Activated T-cell treated with anti-CD3 and anti-CD28 coated beads, Interleukin-2, amount 50 U/mL, for 1 hour (primary cell): ENCODE measurements around the gene TGM1.
"Not testable (repeated sequence)": the region's sequence is repeated elsewhere in the genome, so short reads cannot be mapped to it uniquely, and the experiment has no call there.

ENCODE experiments used
- DNase-seq: peaks from one replicate; pipeline ENCODE4 v3.0.0-alpha.2; 2020

The TGM1 gene

DNA sequence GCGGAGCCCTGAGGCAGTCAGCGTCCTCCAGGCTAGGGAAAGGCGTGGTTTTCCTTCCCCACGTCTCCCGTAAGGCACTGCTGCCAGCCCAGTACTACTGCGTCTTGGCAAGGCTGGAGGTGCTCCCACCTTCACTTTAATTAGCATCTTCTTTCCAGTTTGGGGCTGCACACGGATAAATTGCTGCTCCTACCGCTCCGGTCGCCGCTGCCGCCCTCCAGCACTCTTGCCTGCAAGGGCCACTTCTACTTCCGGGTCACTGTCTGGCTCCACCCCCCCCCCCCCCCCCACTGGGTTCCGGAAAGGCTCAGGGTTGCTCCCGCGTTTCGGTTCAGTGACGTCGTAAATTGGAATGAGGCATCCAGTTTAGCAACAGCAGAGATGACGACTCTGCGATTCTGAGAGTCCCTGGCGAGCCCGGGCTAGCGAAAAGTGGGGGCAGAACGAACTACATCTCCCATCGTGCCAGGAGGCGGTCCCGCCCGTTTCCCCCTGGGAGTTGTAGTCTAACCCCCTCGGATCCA is 30.8 kb downstream of the TGM1 start, which contains the start of gene NEDD8:
Gene NEDD8 (minus strand): TSS at position 247 of the 524 bp plus-strand sequence. CDS start 100 bp downstream, at position 147.
- DNase-seq, result peak; percentile 88

DNA sequence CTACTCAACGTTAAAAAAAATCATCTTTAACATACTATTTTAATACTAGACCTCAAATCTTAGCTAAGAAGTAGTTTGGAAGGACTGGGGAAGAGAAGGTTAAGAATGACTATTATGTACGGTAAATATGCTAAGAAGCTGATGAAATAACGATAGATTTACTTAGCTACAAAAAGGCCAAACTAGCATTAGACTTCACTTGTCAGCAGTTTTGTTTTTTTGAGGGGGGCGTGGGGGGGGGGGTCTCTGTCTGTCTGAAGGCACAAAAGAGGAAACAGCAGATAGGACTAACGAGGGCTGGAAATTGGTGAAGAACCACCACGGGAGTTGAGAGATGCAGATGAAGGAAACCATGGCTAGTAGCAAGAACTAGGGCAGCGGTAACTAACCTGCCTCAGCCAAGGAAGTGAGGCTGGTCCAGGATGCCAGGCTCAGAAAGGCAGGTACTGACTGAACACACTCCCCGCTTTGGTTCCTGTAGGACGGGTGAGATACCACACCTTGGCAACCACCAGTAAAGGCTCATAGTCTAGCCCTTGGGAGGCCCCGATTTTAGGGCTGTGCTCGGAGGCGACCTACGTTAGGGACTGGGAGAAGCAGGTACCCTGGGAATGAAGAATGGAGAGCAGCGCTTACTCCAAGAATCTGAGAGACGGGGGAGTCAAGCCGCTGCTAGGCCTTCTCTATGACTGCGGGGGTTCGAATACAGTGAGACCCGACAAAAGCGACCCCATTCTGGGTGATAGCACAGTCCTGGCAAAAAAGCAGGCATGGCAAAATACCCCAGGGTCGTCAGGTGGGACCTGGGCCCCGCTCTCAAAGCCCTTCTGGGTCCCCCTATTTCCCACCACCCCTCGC is 31.5 kb downstream of the TGM1 start:
- DNase-seq, result no peak

DNA sequence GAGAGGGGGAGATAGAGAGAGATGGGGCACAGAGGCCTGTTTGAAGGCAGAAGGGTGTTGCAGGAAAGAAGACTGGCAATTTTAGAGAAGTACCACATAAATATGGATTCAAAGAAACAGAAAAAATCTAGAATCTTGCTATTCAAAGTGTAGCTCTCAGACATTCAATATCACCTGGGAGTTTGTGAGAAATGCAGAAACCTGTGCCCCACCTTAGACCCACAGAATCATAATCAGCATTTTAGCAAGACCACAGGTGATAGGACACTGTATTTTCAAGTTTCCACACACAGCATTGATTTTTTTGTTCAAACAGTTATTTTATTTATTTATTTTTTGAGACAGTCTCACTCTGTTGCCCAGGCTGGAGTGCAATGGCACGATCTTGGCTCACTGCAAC is 34.1 kb downstream of the TGM1 start:
- no peak for DNase-seq

DNA sequence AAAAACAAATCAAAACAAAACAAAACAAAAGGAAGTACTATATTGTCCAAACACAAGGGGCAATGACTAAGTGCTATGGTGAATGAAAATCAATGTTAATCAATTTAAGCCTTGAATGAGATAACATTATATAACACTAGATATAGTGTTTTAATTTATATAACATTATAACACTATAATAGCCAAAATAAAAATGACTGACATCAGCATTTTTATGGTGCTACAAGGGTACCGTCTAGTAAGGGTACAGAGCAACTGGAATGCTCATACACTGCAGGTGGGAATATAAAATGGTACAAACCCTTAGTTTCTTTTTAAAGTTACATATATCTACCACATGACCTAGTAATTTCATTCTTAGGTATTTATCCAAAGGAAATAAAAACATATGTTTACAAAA is 36.5 kb downstream of the TGM1 start:
- no peak for DNase-seq

DNA sequence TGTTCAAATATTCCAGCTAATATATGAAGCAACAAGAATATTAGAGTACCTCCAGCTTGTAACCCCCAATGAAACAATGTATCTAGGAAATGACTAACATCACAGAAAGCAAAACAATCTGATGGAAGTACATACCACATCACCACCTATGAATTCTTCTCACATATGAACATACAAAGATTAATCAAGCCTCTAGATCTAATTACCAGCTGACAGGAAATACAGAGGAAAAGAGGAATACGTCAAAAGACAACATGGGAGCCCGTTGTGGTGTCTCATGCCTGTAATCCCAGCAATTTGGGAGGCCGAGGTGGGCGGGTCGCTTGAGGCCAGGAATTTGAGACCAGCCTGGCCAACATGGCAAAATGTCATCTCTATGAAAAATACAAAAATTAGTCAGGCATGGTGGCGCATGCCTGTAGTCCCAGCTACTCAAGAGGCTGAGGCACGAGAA is 38.3 kb downstream of the TGM1 start:
- no peak for DNase-seq

DNA sequence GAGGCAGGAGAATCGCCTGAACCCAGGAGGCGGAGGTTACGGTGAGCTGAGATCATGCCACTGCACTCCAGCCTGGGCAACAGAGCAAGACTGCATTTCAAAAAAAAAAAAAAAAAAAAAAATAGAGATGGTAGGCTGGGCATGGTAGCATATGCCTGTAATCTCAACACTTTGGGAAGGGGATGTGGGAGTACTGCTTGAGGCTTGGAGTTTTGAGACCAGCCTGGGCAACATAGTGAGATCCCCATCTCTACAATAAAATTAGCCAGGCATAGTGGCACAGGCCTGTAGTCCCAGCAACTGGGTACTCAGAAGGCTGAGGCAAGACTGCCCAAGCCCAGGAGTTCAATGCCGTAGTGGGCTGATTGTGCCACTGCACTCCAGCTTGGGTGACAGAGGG is 40.0 kb downstream of the TGM1 start:
- DNase-seq, result not testable (repeated sequence)

DNA sequence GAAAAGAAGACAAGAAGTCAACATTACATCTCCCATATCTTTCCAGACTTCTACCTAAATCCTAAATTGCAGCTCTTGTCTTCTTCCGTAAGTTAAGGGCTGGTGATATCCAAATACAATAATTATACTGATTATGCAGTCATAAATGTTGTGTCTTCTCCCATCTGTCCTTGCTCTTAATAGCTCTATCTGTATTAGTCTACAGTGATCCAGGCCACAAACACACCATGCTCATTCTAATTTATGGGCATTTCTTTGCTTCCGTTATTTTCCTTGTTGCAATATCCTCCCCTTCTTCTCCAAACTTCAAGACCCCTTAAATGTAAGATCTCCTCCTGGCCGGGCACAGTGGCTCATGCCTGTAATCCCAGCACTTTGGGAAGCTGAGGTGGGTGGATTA is 43.5 kb downstream of the TGM1 start:
- no peak for DNase-seq

DNA sequence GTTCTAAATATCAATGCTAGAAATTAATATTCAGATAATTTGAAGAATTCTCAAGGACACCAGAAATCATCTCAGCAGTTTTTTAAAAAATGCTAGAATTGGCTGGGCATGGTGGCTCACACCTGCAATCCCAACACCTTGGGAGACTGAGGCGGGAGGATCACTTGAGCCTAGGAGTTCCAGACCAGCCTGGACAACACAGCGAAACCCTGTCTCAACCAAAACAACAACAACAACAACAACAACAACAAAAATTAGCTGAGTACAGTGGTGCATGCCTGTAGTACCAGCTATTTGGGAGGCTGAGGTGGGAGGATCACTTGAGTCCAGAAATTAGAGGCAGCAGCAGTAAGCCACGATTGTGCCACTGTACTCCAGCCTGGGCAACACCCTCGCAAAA is 43.9 kb downstream of the TGM1 start:
- no peak for DNase-seq

DNA sequence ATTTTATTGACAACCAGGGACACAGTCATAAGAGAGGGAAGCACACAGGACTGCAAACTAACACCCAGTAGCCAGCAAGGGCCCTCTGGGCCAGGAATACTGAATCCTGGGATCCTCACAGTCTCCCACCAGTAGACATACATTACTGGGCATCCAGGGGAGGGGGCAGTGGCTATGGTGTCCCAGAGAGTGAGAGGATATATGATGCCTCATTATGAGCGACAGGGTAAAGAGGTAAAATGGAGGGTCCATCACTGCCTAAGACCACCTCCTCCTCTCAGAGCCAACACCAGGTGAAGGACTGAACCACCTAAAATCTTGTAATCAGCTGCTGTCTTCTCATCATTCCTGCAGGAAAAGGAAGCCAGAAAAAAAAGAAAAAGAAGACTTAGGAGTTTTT is 46.1 kb downstream of the TGM1 start:
- not testable (repeated sequence) for DNase-seq

DNA sequence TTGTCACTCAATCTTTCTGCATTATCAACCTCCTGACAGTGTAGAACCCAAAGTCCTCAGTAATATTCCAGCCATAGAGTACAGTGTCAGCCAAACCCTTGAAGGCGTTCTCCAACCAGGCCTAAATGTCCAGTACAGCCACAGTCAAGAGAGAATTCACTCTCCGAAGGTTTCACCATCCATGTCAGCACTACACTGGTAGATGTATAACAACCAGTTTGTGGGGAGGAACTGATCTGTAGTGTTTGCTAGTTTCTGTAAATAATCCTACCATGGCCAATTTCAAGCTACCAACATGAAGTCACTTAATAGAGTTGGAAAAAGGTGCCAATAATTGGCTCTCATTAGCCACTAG is 46.7 kb downstream of the TGM1 start:
- DNase-seq, result no peak

DNA sequence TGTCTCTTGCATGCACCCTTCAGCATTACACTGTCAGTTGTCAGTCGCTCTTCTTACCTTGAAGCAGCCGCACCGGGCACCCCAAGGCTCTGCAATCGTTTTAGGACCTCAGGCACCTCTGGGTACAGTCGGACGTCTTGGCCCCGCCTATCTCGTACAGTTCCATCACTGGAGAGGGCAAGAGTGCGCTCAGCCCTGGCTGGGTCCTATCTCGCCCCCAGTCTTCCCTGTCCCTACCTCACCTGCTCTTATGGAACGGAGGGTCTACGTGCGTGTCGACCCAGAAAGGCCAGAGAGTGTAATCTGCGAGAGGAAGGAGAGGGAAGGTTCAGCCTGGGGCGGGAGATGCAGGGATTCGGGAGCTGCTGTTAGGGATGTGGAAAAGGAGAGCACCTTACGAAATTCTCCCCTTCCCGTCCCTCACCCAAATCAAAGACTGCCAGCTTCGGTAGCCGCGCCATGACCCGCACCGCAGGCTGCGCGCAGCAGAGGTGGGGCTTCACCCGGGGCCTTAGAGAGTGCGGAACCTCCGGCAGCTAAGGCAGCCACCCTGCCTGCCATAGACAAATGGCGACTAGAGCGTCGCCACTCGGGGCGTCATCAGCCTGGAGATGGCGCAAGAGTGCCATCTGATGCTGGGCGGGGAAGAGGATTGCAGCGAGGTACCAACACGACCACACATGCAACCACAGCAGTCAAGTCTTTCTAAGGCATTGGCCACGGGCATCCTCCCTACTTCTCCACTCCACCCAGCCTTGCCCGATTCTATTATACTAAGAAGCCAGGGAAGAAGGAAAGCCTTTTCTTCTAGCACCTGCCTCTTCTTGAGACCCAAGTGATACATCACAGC is 47.3 kb downstream of the TGM1 start, which contains the start of gene MDP1:
Gene MDP1 (minus strand): TSS at position 572 of the 850 bp plus-strand sequence. CDS start 111 bp downstream, at position 461.
- peak; percentile 87 for DNase-seq

DNA sequence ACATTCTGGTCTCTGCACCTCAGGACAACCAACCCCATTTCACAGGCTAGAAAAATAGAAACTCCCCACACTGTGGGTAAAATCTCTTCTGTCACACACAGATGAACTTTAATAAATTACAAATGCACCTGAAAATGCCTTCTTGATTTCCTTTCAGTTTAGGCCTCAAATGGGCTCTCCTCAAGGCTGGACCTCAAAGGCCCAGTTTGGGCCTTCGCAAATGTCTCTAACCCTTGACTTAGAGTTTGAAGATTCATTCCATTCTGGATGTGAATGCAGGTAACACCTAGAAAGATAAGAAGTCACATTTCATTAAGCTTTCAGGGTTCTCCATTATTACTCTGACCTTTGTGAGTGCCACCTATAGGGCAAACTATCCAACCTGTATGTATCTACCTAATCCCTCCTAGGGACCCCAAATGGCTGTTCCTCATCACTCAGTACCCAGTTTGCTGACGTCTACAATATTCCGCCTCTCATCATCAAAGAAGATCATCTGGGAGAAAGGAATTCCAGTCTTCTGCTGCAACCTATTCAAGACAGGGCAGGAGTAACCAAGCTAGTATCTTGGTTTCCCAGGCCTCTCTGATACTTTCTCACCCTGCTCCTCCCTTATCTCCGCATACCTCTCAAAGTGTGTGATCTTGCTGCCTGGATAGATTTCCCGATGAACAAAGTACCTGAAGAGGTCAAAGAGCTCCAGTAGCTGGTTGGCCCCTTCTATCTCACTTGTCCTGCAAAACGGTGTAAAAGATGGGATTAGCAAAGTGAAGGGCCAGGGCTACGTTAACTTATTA is 48.9 kb downstream of the TGM1 start:
- DNase-seq, result no peak

DNA sequence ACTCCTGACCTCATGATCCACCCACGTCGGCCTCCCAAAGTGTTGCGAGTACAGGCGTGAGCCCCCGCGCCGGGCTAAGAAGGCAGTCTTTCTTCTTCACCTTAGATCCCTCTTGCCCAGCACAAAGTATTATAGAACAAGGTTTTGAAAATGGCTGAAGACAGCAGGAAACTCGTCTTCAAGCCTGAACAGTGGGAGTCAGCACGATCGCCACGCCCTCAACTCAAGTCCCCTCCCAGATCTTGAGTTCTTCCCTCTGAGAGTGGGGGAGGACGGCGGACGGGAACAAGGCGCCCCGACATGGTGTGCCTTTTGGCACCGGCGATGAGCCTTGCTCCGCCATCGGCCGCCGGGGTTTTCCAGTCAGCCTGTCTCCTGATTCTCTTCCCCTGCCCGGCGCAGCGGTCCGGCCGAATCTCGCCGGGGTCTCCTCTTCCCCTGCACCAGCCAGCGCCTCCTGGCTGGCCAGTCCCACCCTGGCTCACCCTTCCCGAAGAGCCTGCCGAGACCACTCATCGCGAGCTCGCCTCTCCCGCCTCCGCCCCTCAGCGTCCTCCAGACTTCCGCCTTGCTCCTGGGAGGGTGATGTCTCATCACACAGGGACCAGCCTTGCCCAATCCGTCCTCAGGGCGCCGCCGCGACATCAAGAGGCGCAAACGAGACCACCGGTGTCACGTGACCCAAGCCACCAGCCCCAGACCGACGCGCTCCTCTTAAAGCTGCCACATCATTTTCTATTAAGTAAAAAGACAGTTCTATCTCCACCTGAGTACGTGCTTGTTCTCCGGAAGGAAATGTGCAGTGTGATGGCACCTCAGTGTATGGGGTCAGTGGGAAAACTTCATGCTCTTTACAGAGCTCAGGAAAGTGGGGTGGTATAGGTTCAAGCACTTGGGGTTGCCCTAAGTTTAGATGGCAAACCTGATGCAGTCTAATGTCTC is 49.8 kb downstream of the TGM1 start, which contains the start of gene CHMP4A:
Gene CHMP4A (minus strand): TSS at position 565 of the 942 bp plus-strand sequence. CDS start 49 bp downstream, at position 516.
- DNase-seq, result peak; percentile 91

DNA sequence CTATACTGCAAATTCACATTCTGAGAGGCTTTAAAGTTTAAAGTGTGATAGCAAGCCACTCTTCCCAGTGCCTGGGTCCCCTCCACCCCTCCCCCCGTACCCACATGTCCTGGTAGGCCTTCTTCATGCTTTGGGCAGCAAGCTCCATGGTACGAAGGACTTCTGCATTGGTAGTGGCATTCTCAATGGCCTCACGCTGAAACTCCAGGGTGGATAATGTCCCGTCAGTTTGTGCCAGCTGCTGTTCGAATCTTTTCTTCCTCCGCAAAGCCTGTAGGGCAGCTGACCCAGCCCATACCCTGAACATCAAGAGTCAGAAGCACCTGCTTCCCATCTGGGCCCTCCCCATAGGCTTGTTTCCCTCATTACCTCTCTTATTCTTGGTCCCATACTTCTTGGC is 51.7 kb downstream of the TGM1 start:
- no peak for DNase-seq

DNA sequence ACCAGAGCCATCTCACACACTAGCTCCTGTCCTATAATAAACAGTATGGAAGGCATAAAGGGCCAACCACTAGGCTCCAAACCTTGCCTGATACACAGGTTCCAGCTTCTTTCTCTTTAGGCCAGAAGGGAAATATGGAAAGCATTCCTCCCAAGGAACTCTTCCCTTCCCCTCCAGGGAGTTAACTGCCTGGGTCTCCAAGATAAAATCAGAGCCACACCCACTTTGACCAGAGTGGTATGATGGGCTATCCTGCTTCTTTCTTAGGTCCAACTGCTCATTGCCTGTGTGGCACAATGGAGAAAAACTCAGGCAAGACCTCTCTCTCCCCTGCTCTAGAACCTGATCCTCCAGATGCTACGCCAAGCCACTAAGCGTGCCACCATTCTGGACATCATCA is 55.4 kb downstream of the TGM1 start:
- DNase-seq, result no peak

DNA sequence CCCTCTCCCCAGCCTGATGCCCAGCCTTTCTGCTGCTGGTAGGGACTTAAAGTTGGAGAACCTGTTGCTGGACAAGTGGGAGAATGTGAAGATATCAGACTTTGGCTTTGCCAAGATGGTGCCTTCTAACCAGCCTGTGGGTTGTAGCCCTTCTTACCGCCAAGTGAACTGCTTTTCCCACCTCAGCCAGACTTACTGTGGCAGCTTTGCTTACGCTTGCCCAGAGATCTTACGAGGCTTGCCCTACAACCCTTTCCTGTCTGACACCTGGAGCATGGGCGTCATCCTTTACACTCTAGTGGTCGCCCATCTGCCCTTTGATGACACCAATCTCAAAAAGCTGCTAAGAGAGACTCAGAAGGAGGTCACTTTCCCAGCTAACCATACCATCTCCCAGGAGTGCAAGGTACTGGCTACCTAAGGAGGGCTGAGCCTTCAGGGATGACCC is 55.8 kb downstream of the TGM1 start:
- DNase-seq, result no peak

DNA sequence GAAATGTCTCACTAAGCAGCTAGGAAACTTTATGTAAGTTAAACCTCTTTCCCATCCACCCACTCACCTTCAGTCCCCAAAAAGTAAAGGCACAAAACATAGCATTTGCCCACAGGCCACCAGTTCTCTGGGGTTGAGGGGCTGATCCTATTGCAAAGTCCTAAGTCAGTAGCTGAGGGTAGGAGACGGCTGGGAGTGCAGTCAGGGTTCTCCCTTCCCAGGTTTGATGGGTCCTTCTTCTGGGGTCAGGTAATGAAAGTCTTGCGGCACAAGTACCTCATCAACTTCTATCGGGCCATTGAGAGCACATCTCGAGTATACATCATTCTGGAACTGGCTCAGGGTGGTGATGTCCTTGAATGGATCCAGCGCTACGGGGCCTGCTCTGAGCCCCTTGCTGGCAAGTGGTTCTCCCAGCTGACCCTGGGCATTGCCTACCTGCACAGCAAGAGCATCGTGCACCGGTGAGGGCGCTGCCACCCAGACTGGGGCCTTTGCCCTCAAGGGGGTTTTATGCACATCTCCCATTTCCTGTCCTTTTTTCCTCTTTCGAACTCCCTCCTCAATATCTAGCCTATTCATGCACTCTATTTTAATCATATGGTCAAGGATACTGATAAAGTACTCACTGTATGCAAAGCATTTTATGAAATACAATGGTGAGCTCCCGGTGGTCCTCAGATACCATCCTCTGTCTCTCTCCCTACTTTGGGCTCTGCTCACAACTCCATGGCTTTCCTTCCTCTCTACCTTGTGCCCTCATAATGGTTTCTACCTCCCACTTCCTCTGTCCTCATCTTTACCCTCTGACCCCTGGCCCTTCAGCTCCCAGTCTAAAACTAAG is 56.5 kb downstream of the TGM1 start:
- no peak for DNase-seq

DNA sequence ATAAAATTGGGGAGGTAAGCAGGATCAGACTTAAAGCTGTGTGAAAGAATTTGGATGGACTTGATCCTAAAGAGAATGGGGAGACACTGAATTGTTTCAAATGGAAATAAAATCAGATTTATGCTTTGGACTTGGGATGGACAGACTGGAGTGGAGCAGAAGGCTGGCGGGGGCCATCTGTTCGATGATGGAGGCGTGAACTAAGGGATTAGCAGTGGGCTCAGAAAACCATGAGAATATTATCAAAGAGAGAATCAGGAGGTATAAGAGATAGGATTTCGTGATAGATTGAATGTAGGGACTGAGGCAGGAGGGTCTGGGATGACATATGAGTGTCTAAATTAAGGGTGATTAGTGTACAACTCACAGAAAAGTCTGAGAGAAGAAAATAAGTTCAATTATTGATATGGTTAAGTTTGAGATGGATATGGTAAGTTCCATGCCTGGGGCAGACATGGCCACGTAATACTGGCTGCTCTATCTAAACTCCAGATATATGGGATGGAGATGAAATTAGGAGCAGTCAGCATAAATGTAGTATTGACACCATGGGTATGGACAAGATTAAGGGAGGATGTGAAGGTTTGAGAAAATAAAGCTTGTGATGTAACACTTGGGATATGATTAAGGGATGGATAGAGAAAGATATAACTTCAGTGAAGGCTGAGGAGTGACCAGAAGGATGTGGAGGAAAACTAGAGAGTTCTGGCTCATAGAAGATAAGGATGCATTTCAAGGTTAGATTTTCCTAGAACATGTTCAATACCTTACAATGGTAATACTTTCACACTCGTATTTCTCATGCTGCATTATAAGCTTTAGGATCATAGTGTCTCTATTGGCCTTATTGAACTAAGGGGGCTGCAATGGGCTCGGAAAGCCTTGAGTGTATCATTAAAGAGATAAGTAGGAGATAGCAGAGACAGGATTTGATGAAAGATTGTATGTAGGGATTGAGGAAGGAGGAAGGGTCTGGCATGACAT is 58.5 kb downstream of the TGM1 start:
- no peak for DNase-seq
